BLaER1 treated with 17β-estradiol and CSF1 and Interleukin-3, amounts not matched to agents 10 nM and 100 nM (cell line): ENCODE results near the gene LINGO1.

Source experiments
- H3K27ac ChIP-seq, 11 experiments: shearing (Covaris generic); formaldehyde crosslinking; 2 replicates each; pipeline ENCODE4 v1.8.1; 2022
- H3K27me3 ChIP-seq, 11 experiments: shearing (Covaris generic); formaldehyde crosslinking; 2 replicates each; pipeline ENCODE4 v1.8.1; 2022
- H3K36me3 ChIP-seq, 11 experiments: shearing (Covaris generic); formaldehyde crosslinking; 2 replicates each; pipeline ENCODE4 v1.8.1; 2022
- H3K4me1 ChIP-seq, 10 experiments: shearing (Covaris generic); formaldehyde crosslinking; 2 replicates each; pipeline ENCODE4 v1.8.1; 2022
- H3K4me2 ChIP-seq, 11 experiments: shearing (Covaris generic); formaldehyde crosslinking; 2 replicates each; pipeline ENCODE4 v1.8.1; 2022
- H3K4me3 ChIP-seq, 10 experiments: shearing (Covaris generic); formaldehyde crosslinking; 2 replicates each; pipeline ENCODE4 v1.8.1; 2022
- H3K9ac ChIP-seq, 11 experiments: shearing (Covaris generic); formaldehyde crosslinking; 2 replicates each; pipeline ENCODE4 v1.8.1; 2022
- H3K9me3 ChIP-seq, 11 experiments: shearing (Covaris generic); formaldehyde crosslinking; replicated peaks in 1 of 11; 2 replicates each; pipeline ENCODE4 v1.8.1; 2022
- H4K20me1 ChIP-seq, 11 experiments: shearing (Covaris generic); formaldehyde crosslinking; 2 replicates each; pipeline ENCODE4 v1.8.1; 2022
- Cebpa-rat ChIP-seq, 11 experiments: shearing (Covaris generic); IDR thresholded peaks; 2 replicates each; pipeline ENCODE4 v1.8.1; 2022

Gene LINGO1

GRCh38 chr15:77659350-77660321 lies 26.9 kb upstream of the LINGO1 start:
- H3K4me1 ChIP-seq, result peaks cover 40 to 91% (median 78%) of the 10 kb centered on the region in 10 experiments
- H3K27ac ChIP-seq, result peak overlapping the region in 2 of 11 experiments; percentile 30 to 32; a peak in 2 of 22 replicates
- peak overlapping the region in 1 of 11 experiments; percentile 25; a peak in 2 of 22 replicates for H3K9ac ChIP-seq
- TF ChIP-seq Cebpa-rat (IDR thresholded peaks at IDR 0.05), result no peak
- no peaks in the 10 kb centered on the region for H3K36me3 ChIP-seq
- H3K4me2 ChIP-seq, result peak overlapping the region; percentile 10 to 78 (median 55); a peak in 21 of 22 replicates
- H4K20me1 ChIP-seq, result no peaks in the 10 kb centered on the region; a peak in 1 of 22 replicates
- no peak overlapping the region for H3K4me3 ChIP-seq
- no peaks in the 10 kb centered on the region for H3K9me3 ChIP-seq
- no peaks in the 10 kb centered on the region for H3K27me3 ChIP-seq

DNA sequence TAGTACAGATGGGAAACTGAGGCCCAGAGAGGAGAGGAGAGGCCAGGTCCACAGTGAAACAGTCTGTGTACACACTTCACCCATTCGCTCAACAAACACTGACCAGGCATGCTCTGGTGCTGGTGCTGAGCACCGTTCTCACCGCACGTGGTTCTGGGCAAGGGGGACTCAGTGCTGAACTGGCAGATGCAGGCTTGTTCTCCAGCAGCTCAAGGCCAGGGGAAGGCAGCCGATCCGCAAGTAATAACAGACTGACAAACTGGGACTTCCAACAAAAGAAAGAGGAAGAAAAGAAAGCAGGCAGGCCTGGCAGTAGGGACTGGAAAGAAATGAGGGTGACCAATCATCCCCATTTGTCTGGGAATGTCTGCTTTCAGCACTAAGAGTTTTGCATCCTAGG lies 25.6 kb upstream of the LINGO1 start:
- Histone ChIP-seq H3K27me3 (no peaks in the 10 kb centered on the region), H4K20me1 (no peaks in the 10 kb centered on the region; a peak in 1 of 22 replicates), H3K36me3 (no peaks in the 10 kb centered on the region), H3K27ac (no peak overlapping the region), H3K4me2 (peak overlapping the region in 3 of 11 experiments; percentile 27 to 48 (median 39); a peak in 1 of 22 replicates), H3K9ac (no peak overlapping the region), H3K9me3 (peaks cover 0 to 7% (median 0%) of the 10 kb centered on the region in 11 experiments; a peak in 3 of 22 replicates), H3K4me1 (peaks cover 33 to 84% (median 71%) of the 10 kb centered on the region in 10 experiments), H3K4me3 (no peak overlapping the region)
- TF ChIP-seq Cebpa-rat (IDR thresholded peaks at IDR 0.05), result no peak

- Histone ChIP-seq H4K20me1 (peaks cover 0 to under 1% (median 0%) of the 10 kb centered on the region in 11 experiments; a peak in 1 of 22 replicates), H3K4me3 (no peak overlapping the region), H3K4me1 (peaks cover 28 to 84% (median 71%) of the 10 kb centered on the region in 10 experiments), H3K9ac (no peak overlapping the region), H3K27me3 (no peaks in the 10 kb centered on the region), H3K4me2 (no peak overlapping the region), H3K36me3 (no peaks in the 10 kb centered on the region), H3K9me3 (peaks cover 0 to 7% (median 0%) of the 10 kb centered on the region in 11 experiments; a peak in 3 of 22 replicates), H3K27ac (no peak overlapping the region)
- TF ChIP-seq Cebpa-rat (IDR thresholded peaks at IDR 0.05), result no peak
Measured at GRCh38 chr15:77657634-77658238, 25.0 kb upstream of the LINGO1 start.

DNA sequence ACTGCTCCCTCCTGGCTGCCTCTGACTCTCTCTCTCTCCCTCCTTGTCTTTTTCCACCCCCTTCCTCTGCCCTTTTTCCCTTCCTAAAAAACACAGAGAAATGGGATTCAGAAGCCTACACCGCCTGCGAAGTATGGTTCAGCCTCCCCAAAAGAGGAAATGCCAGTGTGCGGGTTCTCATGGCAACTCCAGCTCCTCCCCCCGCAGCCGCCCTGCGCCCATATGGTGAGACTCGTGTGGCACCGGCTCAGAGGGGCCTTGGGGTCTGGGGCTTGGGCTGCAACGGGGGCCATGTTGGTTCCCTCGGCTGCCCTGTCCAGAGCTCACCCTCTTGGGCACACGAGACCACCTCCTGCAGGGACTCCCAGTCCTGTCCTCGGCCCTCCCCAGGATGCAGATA lies 23.6 kb upstream of the LINGO1 start:
- Histone ChIP-seq H3K4me3 (peak overlapping the region in 1 of 10 experiments; percentile 34; a peak in 3 of 20 replicates), H3K9ac (peak overlapping the region in 6 of 11 experiments; percentile 5 to 46 (median 42); a peak in 5 of 22 replicates), H3K36me3 (no peaks in the 10 kb centered on the region), H3K4me1 (peaks cover 21 to 84% (median 71%) of the 10 kb centered on the region in 10 experiments), H3K4me2 (peak overlapping the region; percentile 63 to 90 (median 82)), H3K27ac (peak overlapping the region in 8 of 11 experiments; percentile 22 to 58 (median 43); a peak in 10 of 22 replicates), H4K20me1 (peaks cover 0 to 13% (median 0%) of the 10 kb centered on the region in 11 experiments; a peak in 2 of 22 replicates), H3K9me3 (peaks cover 0 to 7% (median 0%) of the 10 kb centered on the region in 11 experiments; a peak in 3 of 22 replicates), H3K27me3 (no peaks in the 10 kb centered on the region)
- TF ChIP-seq Cebpa-rat (IDR thresholded peaks at IDR 0.05), result no peak

- Histone ChIP-seq H3K9me3 (peaks cover 0 to 7% (median 0%) of the 10 kb centered on the region in 11 experiments; a peak in 3 of 22 replicates), H3K4me2 (peak overlapping the region in 9 of 11 experiments; percentile 13 to 84 (median 82); a peak in 14 of 22 replicates), H3K36me3 (no peaks in the 10 kb centered on the region), H3K27ac (no peak overlapping the region), H3K27me3 (no peaks in the 10 kb centered on the region), H3K9ac (no peak overlapping the region), H3K4me1 (peaks cover 28 to 84% (median 72%) of the 10 kb centered on the region in 10 experiments), H3K4me3 (no peak overlapping the region), H4K20me1 (peaks cover 0 to 13% (median 0%) of the 10 kb centered on the region in 11 experiments; a peak in 3 of 22 replicates)
- TF ChIP-seq Cebpa-rat (IDR thresholded peaks at IDR 0.05), result no peak
Measured at GRCh38 chr15:77654975-77655374, 22.3 kb upstream of the LINGO1 start.

DNA sequence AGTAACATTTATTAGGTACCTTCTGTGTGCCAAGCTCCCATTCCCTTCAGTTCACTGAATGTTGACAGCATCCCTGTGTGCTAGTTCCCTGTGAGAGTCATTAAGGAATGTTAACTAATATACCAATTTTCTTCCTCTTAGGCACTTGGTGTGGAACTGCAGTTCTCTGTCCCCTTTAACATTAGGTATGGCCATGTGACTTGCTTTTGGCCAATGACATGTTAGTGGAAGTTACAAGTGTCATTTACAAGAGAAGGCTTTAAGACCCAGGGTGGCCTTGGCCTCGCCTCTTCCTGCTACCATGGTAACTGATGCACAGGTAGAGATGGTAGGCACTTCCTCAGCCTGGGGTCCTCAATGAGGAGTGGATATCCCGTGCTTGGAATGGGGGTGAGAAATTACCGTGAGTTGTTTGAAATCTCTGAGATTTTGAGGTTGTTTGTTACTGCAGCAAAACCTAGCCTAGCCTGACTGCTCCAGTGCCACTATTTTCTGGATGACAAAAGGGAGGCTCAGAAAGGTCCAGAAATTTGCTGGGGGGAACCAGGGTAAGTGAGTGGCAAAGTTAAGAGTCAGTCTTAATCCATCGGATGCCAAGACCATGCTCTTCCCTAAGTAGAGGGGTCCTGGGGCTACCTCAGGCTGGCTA lies 21.2 kb upstream of the LINGO1 start:
- Histone ChIP-seq H3K27me3 (no peaks in the 10 kb centered on the region), H3K4me2 (peak overlapping the region in 7 of 11 experiments; percentile 69 to 89 (median 87); a peak in 8 of 22 replicates), H3K36me3 (no peaks in the 10 kb centered on the region), H3K9me3 (peaks cover 0 to 7% (median 0%) of the 10 kb centered on the region in 11 experiments; a peak in 3 of 22 replicates), H3K27ac (no peak overlapping the region), H3K9ac (no peak overlapping the region), H3K4me1 (peaks cover 28 to 77% (median 64%) of the 10 kb centered on the region in 10 experiments), H3K4me3 (no peak overlapping the region), H4K20me1 (peaks cover 0 to 13% (median 0%) of the 10 kb centered on the region in 11 experiments; a peak in 3 of 22 replicates)
- no peak for TF ChIP-seq Cebpa-rat (IDR thresholded peaks at IDR 0.05)

GRCh38 chr15:77650265-77650664 lies 17.6 kb upstream of the LINGO1 start:
- Histone ChIP-seq H3K9me3 (peaks cover 0 to 7% (median 0%) of the 10 kb centered on the region in 11 experiments; a peak in 3 of 22 replicates), H3K27ac (no peak overlapping the region), H3K9ac (no peak overlapping the region), H3K4me2 (peak overlapping the region in 9 of 11 experiments; percentile 50 to 89 (median 80); a peak in 17 of 22 replicates), H3K36me3 (no peaks in the 10 kb centered on the region), H3K4me3 (no peak overlapping the region), H3K4me1 (peaks cover 11 to 56% (median 42%) of the 10 kb centered on the region in 10 experiments; a peak in 19 of 20 replicates), H3K27me3 (no peaks in the 10 kb centered on the region), H4K20me1 (peaks cover 0 to 13% (median 0%) of the 10 kb centered on the region in 11 experiments; a peak in 3 of 22 replicates)
- TF ChIP-seq Cebpa-rat (IDR thresholded peaks at IDR 0.05), result no peak

DNA sequence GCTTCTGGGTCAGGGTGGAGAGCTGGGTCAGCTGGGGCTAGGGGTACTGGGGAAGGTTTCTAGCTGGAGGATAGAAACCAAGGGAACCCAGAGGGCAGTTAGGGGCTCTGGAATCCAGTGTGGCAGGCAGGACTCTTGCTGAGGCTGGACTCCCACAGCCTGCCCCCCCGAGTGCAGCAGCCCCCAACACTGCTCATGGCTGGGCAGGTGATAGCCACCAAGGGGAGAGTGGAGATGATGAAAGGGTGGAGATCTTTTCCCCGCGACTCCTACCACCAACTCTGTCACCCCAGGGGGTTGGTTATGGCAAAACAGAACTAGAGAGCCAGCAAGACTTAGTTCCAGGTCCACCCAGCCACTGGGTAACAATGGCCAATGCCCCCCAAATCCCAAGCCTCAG lies 16.9 kb upstream of the LINGO1 start:
- no peak for TF ChIP-seq Cebpa-rat (IDR thresholded peaks at IDR 0.05)
- no peak overlapping the region for H3K27ac ChIP-seq
- H3K9me3 ChIP-seq, result peaks cover 0 to 7% (median 0%) of the 10 kb centered on the region in 11 experiments; a peak in 3 of 22 replicates
- H3K27me3 ChIP-seq, result no peaks in the 10 kb centered on the region
- H3K4me3 ChIP-seq, result no peak overlapping the region
- peaks cover 0 to 13% (median 0%) of the 10 kb centered on the region in 11 experiments; a peak in 3 of 22 replicates for H4K20me1 ChIP-seq
- H3K4me1 ChIP-seq, result peaks cover 8 to 51% (median 39%) of the 10 kb centered on the region in 10 experiments; a peak in 18 of 20 replicates
- H3K36me3 ChIP-seq, result no peaks in the 10 kb centered on the region
- H3K4me2 ChIP-seq, result no peak overlapping the region
- no peak overlapping the region for H3K9ac ChIP-seq
